HepG2 (cell line): Measurements from ENCODE around the gene C16orf54. TPM values are rescaled to one million over a fixed set of nuclear protein-coding genes. Genes with fewer than 3 reads are reported as not detected.

ENCODE experiments used
- BCL6 ChIP-seq: IDR thresholded peaks from 2 replicates; pipeline ENCODE4 v1.6.1; 2016; ENCODE audit warnings: missing genetic modification reagents, missing compliant biosample characterization
- BRCA1 ChIP-seq: sonication (generic); formaldehyde crosslinking; IDR thresholded peaks from 2 replicates; pipeline ENCODE4 v1.4.0; 2020; ENCODE audit warnings: missing genetic modification reagents
- GATAD1 ChIP-seq: IDR thresholded peaks from 2 replicates; pipeline ENCODE4 v1.6.1; 2016; ENCODE audit warnings: missing genetic modification reagents, missing compliant biosample characterization
- GATAD2A ChIP-seq: IDR thresholded peaks from 2 replicates; pipeline ENCODE4 v1.6.1; 2016
- HMGXB4 ChIP-seq, 2 experiments: sonication (generic) in 1 of 2; formaldehyde crosslinking in 1 of 2; IDR thresholded peaks; 2 replicates each; pipeline versions ENCODE4 v1.4.0 to v1.6.1; 2018 to 2020; ENCODE audit warnings: missing genetic modification reagents in 2 of 2, borderline replicate concordance in 1 of 2, low read depth in 1 of 2, mild to moderate bottlenecking in 1 of 2, missing biosample characterization in 1 of 2
- JUNB ChIP-seq: sonication (generic); formaldehyde crosslinking; IDR thresholded peaks from 2 replicates; pipeline ENCODE4 v1.8.0; 2022; ENCODE audit warnings: missing genetic modification reagents, mild to moderate bottlenecking, borderline replicate concordance
- KDM2A ChIP-seq: sonication (generic); formaldehyde crosslinking; IDR thresholded peaks from 2 replicates; pipeline ENCODE4 v1.4.0; 2020; ENCODE audit warnings: low read depth, missing genetic modification reagents, borderline replicate concordance
- KLF15 ChIP-seq: sonication (generic); formaldehyde crosslinking; IDR thresholded peaks from 2 replicates; pipeline ENCODE4 v1.8.1; 2023; ENCODE audit warnings: borderline replicate concordance, mild to moderate bottlenecking, inconsistent platforms, missing genetic modification reagents, mixed read lengths
- ONECUT2 ChIP-seq: sonication (generic); formaldehyde crosslinking; IDR thresholded peaks from 2 replicates; pipeline ENCODE4 v1.4.0; 2020; ENCODE audit warnings: missing genetic modification reagents
- RXRB ChIP-seq: IDR thresholded peaks from 2 replicates; pipeline ENCODE4 v1.6.1; 2016; ENCODE audit warnings: borderline replicate concordance, missing genetic modification reagents, missing compliant biosample characterization
- SATB2 ChIP-seq: sonication (generic); formaldehyde crosslinking; IDR thresholded peaks from 2 replicates; pipeline ENCODE4 v1.5.0; 2020; ENCODE audit warnings: missing genetic modification reagents
- SETDB1 ChIP-seq: sonication (generic); formaldehyde crosslinking; IDR thresholded peaks from 2 replicates; pipeline ENCODE4 v1.5.1; 2020; ENCODE audit warnings: missing genetic modification reagents, mild to moderate bottlenecking, borderline replicate concordance
- XRCC5 ChIP-seq: fragments of 200-400 bp; formaldehyde crosslinking; optimal IDR thresholded peaks from 2 replicates; pipeline ENCODE3; 2017; ENCODE audit warnings: mild to moderate bottlenecking, low read length
- YY1 ChIP-seq: IDR thresholded peaks from 2 replicates; pipeline ENCODE4 v1.6.1; 2011; ENCODE audit warnings: low read length, low read depth, moderate library complexity, mild to moderate bottlenecking; ENCODE audit not compliant: insufficient read depth, insufficient replicate concordance
- ZBTB7B ChIP-seq: sonication (generic); formaldehyde crosslinking; IDR thresholded peaks from 2 replicates; pipeline ENCODE4 v1.4.0; 2020; ENCODE audit warnings: missing genetic modification reagents
- ZNF124 ChIP-seq: sonication (generic); formaldehyde crosslinking; IDR thresholded peaks from 2 replicates; pipeline ENCODE4 v1.4.0; 2020; ENCODE audit warnings: missing genetic modification reagents
- ZNF720 ChIP-seq: sonication (generic); formaldehyde crosslinking; IDR thresholded peaks from 2 replicates; pipeline ENCODE4 v1.4.0; 2020; ENCODE audit warnings: missing genetic modification reagents
- polyA plus RNA-seq, 8 experiments: library from polyadenylated mRNA; depleted of rRNA in 3 of 8; stranded (reverse) in 7 of 8; unstranded in 1 of 8; fragments of >200 nt; fragmentation: Illumina TruSeq in 4 of 8; extraction: Trizol in 4 of 8; gene quantifications; 2 replicates each; pipeline versions ENCODE4 v1.2.1 to v1.2.3, GENCODE V29; 2011 to 2016; ENCODE audit warnings: low read depth in 4 of 8, missing spikeins in 1 of 8, mixed read lengths in 1 of 8; ENCODE audit not compliant: insufficient read depth in 1 of 8
- total RNA-seq, 5 experiments: library from RNA; depleted of rRNA; stranded (reverse); fragments of >200 nt; fragmentation: Illumina TruSeq; extraction: Trizol; gene quantifications; 2 replicates each; pipeline ENCODE4 v1.2.3, GENCODE V29; 2016; ENCODE audit warnings: low read depth in 1 of 5

The C16orf54 gene
- total and polyA plus RNA-seq, 2 of the 13 experiments (the other 11 are each of a cell fraction or from before 2014, with no cell fraction given), result not detected

- no peak for TF ChIP-seq JUNB (CRISPR knock-in tag)
- TF ChIP-seq HMGXB4 (CRISPR knock-in tag; IDR thresholded peaks at IDR 0.05; ENCODE audit: borderline replicate concordance in 1 of 2, low read depth in 1 of 2), result peak in 1 of 2 experiments; percentile 31; a peak in 2 of 4 replicates
- TF ChIP-seq YY1, result peak; percentile 46
- no peak for TF ChIP-seq BCL6 (CRISPR knock-in tag)
- TF ChIP-seq ZNF124, result no peak
- no peak for TF ChIP-seq ZBTB7B
- no peak for TF ChIP-seq KLF15 (CRISPR knock-in tag)
- 0 out of 2 replicates have a peak, but pooled peaks have one; percentile 24 for TF ChIP-seq GATAD1 (CRISPR knock-in tag)
- TF ChIP-seq ZNF720 (CRISPR knock-in tag), result no peak
- peak; percentile 80 for TF ChIP-seq XRCC5
- no peak for TF ChIP-seq SATB2 (CRISPR knock-in tag)
- no peak for TF ChIP-seq ONECUT2 (CRISPR knock-in tag)
- peak; percentile 87 for TF ChIP-seq KDM2A (CRISPR knock-in tag)
- no peak for TF ChIP-seq SETDB1 (CRISPR knock-in tag)
- 0 out of 2 replicates have a peak, but pooled peaks have one; percentile 21 for TF ChIP-seq RXRB (CRISPR knock-in tag)
- peak; percentile 32; the same call in 1 of the 2 replicates for TF ChIP-seq GATAD2A (CRISPR knock-in tag)
- TF ChIP-seq BRCA1 (CRISPR knock-in tag), result no peak
These were observed 45.4 kb downstream of the C16orf54 start (continued) for GRCh38 chr16:29700253-29700987.
